LNCAP (cell line): Measurements from ENCODE around the gene SMTN.

Experiments
- TF ChIP-seq, protein P1 (sequence below): fragments of 450-650 bp; IDR thresholded peaks from 2 replicates; pipeline ENCODE4 v1.5.1; 2017; ENCODE audit warnings: mild to moderate bottlenecking

SMTN gene

DNA sequence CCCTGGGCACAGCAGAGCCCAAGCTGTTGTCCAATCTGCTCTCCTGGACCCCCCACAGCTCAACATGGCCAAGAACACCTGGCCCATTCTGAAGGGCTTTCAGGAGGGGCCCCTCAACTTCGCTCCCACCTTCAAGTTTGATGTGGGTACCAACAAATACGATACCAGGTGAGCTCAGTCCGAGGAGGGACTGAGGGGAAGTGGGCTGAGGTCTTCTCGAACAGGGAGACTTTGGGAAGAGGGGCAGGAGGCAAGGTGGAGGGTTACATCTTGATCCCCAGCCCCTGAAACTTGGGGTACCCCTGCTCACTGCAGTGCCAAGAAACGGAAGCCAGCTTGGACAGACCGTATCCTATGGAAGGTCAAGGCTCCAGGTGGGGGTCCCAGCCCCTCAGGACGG lies 47.0 kb downstream of the SMTN start:
- TF ChIP-seq, protein P1, sequence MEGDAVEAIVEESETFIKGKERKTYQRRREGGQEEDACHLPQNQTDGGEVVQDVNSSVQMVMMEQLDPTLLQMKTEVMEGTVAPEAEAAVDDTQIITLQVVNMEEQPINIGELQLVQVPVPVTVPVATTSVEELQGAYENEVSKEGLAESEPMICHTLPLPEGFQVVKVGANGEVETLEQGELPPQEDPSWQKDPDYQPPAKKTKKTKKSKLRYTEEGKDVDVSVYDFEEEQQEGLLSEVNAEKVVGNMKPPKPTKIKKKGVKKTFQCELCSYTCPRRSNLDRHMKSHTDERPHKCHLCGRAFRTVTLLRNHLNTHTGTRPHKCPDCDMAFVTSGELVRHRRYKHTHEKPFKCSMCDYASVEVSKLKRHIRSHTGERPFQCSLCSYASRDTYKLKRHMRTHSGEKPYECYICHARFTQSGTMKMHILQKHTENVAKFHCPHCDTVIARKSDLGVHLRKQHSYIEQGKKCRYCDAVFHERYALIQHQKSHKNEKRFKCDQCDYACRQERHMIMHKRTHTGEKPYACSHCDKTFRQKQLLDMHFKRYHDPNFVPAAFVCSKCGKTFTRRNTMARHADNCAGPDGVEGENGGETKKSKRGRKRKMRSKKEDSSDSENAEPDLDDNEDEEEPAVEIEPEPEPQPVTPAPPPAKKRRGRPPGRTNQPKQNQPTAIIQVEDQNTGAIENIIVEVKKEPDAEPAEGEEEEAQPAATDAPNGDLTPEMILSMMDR: no peak

DNA sequence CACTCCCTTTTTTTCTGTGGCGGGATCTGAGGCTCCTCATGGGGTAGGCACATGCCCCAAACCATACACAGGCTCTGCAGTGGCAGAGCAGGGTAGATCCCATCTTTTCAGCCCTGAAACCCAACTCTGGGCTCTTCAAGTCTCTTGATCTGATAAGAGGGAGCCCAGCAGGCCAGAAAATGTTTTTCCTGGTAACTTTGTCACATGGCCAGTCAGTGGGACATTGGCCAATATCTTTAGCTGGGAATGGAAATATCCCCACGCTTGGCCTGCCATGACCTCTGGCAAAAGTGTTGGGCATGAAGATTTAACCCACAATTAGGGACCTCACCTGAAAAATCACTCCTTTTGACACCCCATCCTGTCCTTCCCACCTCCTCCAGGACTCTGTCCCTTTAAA lies 49.8 kb downstream of the SMTN start:
- TF ChIP-seq, protein P1: no peak

DNA sequence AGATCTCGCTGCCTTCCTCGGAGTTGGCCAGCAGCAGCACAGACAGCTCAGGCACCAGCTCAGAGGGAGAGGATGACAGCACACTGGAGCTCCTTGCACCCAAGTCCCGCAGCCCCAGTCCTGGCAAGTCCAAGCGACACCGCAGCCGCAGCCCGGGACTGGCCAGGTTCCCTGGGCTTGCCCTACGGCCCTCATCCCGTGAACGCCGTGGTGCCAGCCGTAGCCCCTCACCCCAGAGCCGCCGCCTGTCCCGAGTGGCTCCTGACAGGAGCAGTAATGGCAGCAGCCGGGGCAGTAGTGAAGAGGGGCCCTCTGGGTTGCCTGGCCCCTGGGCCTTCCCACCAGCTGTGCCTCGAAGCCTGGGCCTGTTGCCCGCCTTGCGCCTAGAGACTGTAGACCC lies 52.8 kb downstream of the SMTN start:
- TF ChIP-seq, protein P1: no peak

DNA sequence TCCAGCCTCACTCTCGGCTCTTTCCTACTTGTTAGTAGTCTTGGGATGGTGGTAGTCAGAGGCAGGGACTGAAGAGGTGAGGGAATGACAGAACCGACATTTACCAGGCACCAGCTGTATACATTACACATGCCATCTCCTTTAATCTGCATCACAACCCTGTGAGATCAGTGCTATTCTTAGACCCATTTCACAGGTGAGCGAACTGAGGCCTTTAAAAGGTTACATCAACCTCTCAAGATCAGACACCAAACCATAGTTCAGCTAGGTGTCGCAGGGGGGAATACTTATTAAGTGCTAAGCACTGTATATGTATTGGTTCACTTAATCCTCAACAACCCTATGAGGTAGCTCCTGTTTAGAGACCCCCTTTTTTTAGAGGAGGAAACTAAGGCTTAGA lies 53.6 kb downstream of the SMTN start:
- TF ChIP-seq, protein P1: no peak

DNA sequence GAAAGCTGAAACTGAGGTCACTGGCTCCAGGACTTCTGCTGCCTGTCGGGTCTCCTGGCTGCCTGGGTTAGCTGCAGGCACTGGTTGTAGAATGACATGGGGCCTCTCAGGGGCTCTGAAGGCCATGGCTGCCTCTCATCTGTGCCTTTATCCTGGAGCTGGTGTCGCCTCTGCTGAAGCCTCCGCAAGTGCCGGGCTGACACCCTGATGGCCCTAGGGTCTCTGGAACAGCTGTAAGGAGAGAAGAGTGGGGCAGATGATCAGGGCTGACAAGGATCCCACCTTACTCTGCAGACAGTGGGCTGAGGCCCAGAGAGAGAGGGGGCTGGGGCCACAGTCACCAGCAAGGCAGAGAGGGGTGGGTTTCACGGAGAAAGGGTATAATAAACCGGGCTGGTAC lies 54.6 kb downstream of the SMTN start:
- TF ChIP-seq, protein P1: no peak

GRCh38 chr22:31136155-31136554 lies 55.0 kb downstream of the SMTN start:
- TF ChIP-seq, protein P1: no peak

GRCh38 chr22:31136711-31137110 lies 55.6 kb downstream of the SMTN start:
- TF ChIP-seq, protein P1: no peak

GRCh38 chr22:31137721-31138120 lies 56.6 kb downstream of the SMTN start:
- TF ChIP-seq, protein P1: no peak
